Measurements from ENCODE around the gene PTK6. TPM values are rescaled to one million over a fixed set of nuclear protein-coding genes. Genes with fewer than 3 reads are reported as not detected.
A peak's percentile ranks its signal among the peaks of the same experiment; 100 is the strongest.

PTK6 gene
- total and polyA plus RNA-seq, 2 of the 13 experiments (the other 11 are each of a cell fraction or from before 2014, with no cell fraction given): 0.08 TPM; not detected in 1

DNA sequence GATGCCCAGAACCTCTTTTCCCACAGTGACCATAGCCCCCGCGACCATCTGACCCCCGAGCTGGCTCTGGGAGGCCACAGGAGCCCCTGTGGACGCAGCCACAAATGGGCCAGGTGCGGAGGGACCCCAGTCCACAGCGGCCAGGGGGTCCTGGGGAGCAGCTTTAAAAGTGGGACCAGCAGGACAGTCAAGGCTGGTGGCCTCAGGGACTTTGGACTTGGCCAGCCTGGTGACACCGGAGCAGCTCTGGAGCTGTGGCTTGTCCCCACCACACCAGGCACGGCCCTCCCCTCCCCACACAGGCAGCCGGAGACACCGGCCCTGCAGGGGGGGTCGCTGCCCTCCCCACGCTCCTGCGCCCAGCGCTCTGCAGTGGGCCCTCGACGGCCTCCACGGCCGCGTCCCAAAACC, 20.3 kb upstream of the PTK6 start (continued):
- TF ChIP-seq, protein P1, sequence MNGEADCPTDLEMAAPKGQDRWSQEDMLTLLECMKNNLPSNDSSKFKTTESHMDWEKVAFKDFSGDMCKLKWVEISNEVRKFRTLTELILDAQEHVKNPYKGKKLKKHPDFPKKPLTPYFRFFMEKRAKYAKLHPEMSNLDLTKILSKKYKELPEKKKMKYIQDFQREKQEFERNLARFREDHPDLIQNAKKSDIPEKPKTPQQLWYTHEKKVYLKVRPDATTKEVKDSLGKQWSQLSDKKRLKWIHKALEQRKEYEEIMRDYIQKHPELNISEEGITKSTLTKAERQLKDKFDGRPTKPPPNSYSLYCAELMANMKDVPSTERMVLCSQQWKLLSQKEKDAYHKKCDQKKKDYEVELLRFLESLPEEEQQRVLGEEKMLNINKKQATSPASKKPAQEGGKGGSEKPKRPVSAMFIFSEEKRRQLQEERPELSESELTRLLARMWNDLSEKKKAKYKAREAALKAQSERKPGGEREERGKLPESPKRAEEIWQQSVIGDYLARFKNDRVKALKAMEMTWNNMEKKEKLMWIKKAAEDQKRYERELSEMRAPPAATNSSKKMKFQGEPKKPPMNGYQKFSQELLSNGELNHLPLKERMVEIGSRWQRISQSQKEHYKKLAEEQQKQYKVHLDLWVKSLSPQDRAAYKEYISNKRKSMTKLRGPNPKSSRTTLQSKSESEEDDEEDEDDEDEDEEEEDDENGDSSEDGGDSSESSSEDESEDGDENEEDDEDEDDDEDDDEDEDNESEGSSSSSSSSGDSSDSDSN (CRISPR knock-in tag; IDR thresholded peaks at IDR 0.05): peak; percentile 63
- TF ChIP-seq FOXM1 (CRISPR knock-in tag; IDR thresholded peaks at IDR 0.05) (no peak), ZNF569 (CRISPR knock-in tag; IDR thresholded peaks at IDR 0.05; ENCODE audit: borderline replicate concordance) (no peak), ZNF749 (CRISPR knock-in tag; IDR thresholded peaks at IDR 0.05; ENCODE audit: borderline replicate concordance) (no peak), BCL6 (CRISPR knock-in tag; IDR thresholded peaks at IDR 0.05) (no peak), NFE2L1 (CRISPR knock-in tag; IDR thresholded peaks at IDR 0.05; ENCODE audit: borderline replicate concordance) (no peak), ZNF609 (CRISPR knock-in tag; IDR thresholded peaks at IDR 0.05; ENCODE audit: borderline replicate concordance) (no peak; the same call in 1 of the 2 replicates), MIER3 (CRISPR knock-in tag; IDR thresholded peaks at IDR 0.05; ENCODE audit: borderline replicate concordance) (no peak), ZNF782 (CRISPR knock-in tag; IDR thresholded peaks at IDR 0.05; ENCODE audit: borderline replicate concordance) (0 out of 2 replicates have a peak, but pooled peaks have one; percentile 34), AGO2 (optimal IDR thresholded peaks at IDR 0.05; ENCODE audit: low read depth, low read length) (peak; percentile 36), NKX3-1 (CRISPR knock-in tag; IDR thresholded peaks at IDR 0.05) (no peak), ZNF883 (CRISPR knock-in tag; IDR thresholded peaks at IDR 0.05; ENCODE audit: not compliant biosample characterization) (peak; percentile 70), RXRA (CRISPR knock-in tag; IDR thresholded peaks at IDR 0.05) (no peak), HDAC6 (IDR thresholded peaks at IDR 0.05; ENCODE audit: low read depth, low read length) (no peak), ZNF777 (CRISPR knock-in tag; IDR thresholded peaks at IDR 0.05) (peak; percentile 73), ZNF274 (CRISPR knock-in tag; IDR thresholded peaks at IDR 0.05) (peak; percentile 37; the same call in 1 of the 2 replicates), ZNF441 (CRISPR knock-in tag; IDR thresholded peaks at IDR 0.05; ENCODE audit: borderline replicate concordance) (no peak), PLRG1 (conservative IDR thresholded peaks at IDR 0.05) (no peak), RELA (CRISPR knock-in tag; IDR thresholded peaks at IDR 0.05) (no peak), MATR3 (CRISPR knock-in tag; IDR thresholded peaks at IDR 0.05) (no peak)
- TF ChIP-seq, protein P2, sequence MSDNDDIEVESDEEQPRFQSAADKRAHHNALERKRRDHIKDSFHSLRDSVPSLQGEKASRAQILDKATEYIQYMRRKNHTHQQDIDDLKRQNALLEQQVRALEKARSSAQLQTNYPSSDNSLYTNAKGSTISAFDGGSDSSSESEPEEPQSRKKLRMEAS (IDR thresholded peaks at IDR 0.05): no peak
- TF ChIP-seq, protein P3, sequence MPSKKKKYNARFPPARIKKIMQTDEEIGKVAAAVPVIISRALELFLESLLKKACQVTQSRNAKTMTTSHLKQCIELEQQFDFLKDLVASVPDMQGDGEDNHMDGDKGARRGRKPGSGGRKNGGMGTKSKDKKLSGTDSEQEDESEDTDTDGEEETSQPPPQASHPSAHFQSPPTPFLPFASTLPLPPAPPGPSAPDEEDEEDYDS (CRISPR knock-in tag; IDR thresholded peaks at IDR 0.05): no peak
- TF ChIP-seq, protein P4, sequence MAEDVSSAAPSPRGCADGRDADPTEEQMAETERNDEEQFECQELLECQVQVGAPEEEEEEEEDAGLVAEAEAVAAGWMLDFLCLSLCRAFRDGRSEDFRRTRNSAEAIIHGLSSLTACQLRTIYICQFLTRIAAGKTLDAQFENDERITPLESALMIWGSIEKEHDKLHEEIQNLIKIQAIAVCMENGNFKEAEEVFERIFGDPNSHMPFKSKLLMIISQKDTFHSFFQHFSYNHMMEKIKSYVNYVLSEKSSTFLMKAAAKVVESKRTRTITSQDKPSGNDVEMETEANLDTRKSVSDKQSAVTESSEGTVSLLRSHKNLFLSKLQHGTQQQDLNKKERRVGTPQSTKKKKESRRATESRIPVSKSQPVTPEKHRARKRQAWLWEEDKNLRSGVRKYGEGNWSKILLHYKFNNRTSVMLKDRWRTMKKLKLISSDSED (CRISPR knock-in tag; IDR thresholded peaks at IDR 0.05): no peak

Measured in HepG2 (cell line).